SK-N-SH (cell line): ENCODE data around the gene GSTM3. TPM values are rescaled to one million over a fixed set of nuclear protein-coding genes. Genes with fewer than 3 reads are reported as not detected.

Experiments
- CTCF ChIA-PET: fragments of 300-600, 350-600 bp; formaldehyde crosslinking; extraction: SDS; loops from one replicate; lab custom pipeline; 2021; lab: Yijun Ruan, JAX
- POLR2A ChIA-PET: fragments of 350-600 bp; sonication (Branson Sonifier 250); formaldehyde crosslinking; extraction: SDS; loops from one replicate; lab custom pipeline; 2020; ENCODE audit warnings: antibody characterized with exemption, inconsistent platforms; lab: Yijun Ruan, JAX
- DNase-seq: peaks from one replicate; pipeline ENCODE4 v3.0.0; 2012
- H2AFZ ChIP-seq: fragments of 200-600 bp; sonication (generic); 2 replicates; pipeline ENCODE4 v1.8.1; 2016; ENCODE audit warnings: antibody characterized with exemption, mild to moderate bottlenecking, low read depth
- H3F3A ChIP-seq: fragments of 200-600 bp; sonication (generic); replicated peaks from 2 replicates; pipeline ENCODE3; 2016; ENCODE audit warnings: antibody characterized with exemption, mild to moderate bottlenecking; ENCODE audit not compliant: insufficient read depth
- H3K27ac ChIP-seq, 2 experiments: fragments of 200-500 bp in 1 of 2; fragments of 200-600 bp in 1 of 2; sonication (Bioruptor generic) in 1 of 2; sonication (generic), shearing (Covaris generic) in 1 of 2; 2 replicates each; pipeline versions ENCODE4 v1.5.1 to v1.6.1; 2014 to 2016; ENCODE audit warnings: low read depth in 2 of 2, inconsistent platforms in 1 of 2, low read length in 1 of 2, mild to moderate bottlenecking in 1 of 2, mixed read lengths in 1 of 2
- H3K27me3 ChIP-seq: fragments of 200-600 bp; sonication (generic), shearing (Covaris generic); 2 replicates; pipeline ENCODE4 v1.6.1; 2016; ENCODE audit warnings: mixed run types; ENCODE audit not compliant: insufficient read depth
- H3K36me3 ChIP-seq, 2 experiments: fragments of 200-500 bp in 1 of 2; fragments of 200-600 bp in 1 of 2; sonication (Bioruptor generic) in 1 of 2; sonication (generic) in 1 of 2; replicated peaks in 1 of 2; 2 replicates each; pipeline versions ENCODE3 to v1.5.1; 2014 to 2016; ENCODE audit warnings: low read length in 1 of 2, mild to moderate bottlenecking in 1 of 2; ENCODE audit not compliant: insufficient read depth in 2 of 2, control insufficient read depth in 1 of 2
- H3K4me1 ChIP-seq, 2 experiments: fragments of 200-500 bp in 1 of 2; fragments of 200-600 bp in 1 of 2; sonication (Bioruptor generic) in 1 of 2; sonication (generic), shearing (Covaris generic) in 1 of 2; 2 replicates each; pipeline versions ENCODE4 v1.5.1 to v1.6.1; 2014 to 2016; ENCODE audit warnings: low read depth in 1 of 2, low read length in 1 of 2, mixed run types in 1 of 2; ENCODE audit not compliant: insufficient read depth in 2 of 2, control insufficient read depth in 1 of 2
- H3K4me2 ChIP-seq: fragments of 200-600 bp; sonication (generic), shearing (Covaris generic); 2 replicates; pipeline ENCODE4 v1.6.1; 2017; ENCODE audit warnings: mixed run types
- H3K4me3 ChIP-seq, 2 experiments: fragments of 200-500 bp in 1 of 2; fragments of 200-600 bp in 1 of 2; sonication (Bioruptor generic) in 1 of 2; sonication (generic), shearing (Covaris generic) in 1 of 2; 2 replicates each; pipeline versions ENCODE4 v1.5.1 to v1.8.1; 2014 to 2016; ENCODE audit warnings: low read depth in 2 of 2, inconsistent platforms in 1 of 2, low read length in 1 of 2, mild to moderate bottlenecking in 1 of 2, mixed read lengths in 1 of 2, moderate library complexity in 1 of 2
- H3K79me2 ChIP-seq: fragments of 200-600 bp; sonication (generic); 2 replicates; pipeline ENCODE4 v1.8.1; 2017; ENCODE audit warnings: mild to moderate bottlenecking; ENCODE audit not compliant: insufficient read depth
- H3K9ac ChIP-seq: fragments of 200-600 bp; sonication (generic); 2 replicates; pipeline ENCODE4 v1.6.1; 2017; ENCODE audit warnings: mixed run types
- H3K9me2 ChIP-seq: fragments of 200-600 bp; sonication (generic); 2 replicates; pipeline ENCODE4 v1.6.1; 2017; ENCODE audit warnings: mixed run types
- H3K9me3 ChIP-seq: fragments of 200-600 bp; sonication (generic); 2 replicates; pipeline ENCODE4 v1.6.1; 2017; ENCODE audit warnings: mixed run types, mild to moderate bottlenecking, moderate library complexity
- H4K20me1 ChIP-seq: fragments of 200-600 bp; sonication (generic); 2 replicates; pipeline ENCODE4 v1.6.1; 2017; ENCODE audit warnings: mild to moderate bottlenecking, mixed run types; ENCODE audit not compliant: insufficient read depth
- CTCF ChIP-seq: fragments of 200-600 bp; sonication (generic); IDR thresholded peaks from 2 replicates; pipeline ENCODE4 v1.6.1; 2017; ENCODE audit warnings: antibody characterized with exemption, mild to moderate bottlenecking, moderate library complexity
- FOXM1 ChIP-seq: IDR thresholded peaks from 2 replicates; pipeline ENCODE4 v1.4.0; 2012; ENCODE audit warnings: low read depth, mild to moderate bottlenecking
- GATA2 ChIP-seq: sonication (generic); formaldehyde crosslinking; IDR thresholded peaks from 2 replicates; pipeline ENCODE4 v1.5.0; 2020; ENCODE audit warnings: mild to moderate bottlenecking, missing genetic modification reagents
- NFIC ChIP-seq: IDR thresholded peaks from 2 replicates; pipeline ENCODE4 v1.4.0; 2012; ENCODE audit warnings: borderline replicate concordance
- NRF1 ChIP-seq: IDR thresholded peaks from 2 replicates; pipeline ENCODE4 v1.6.1; 2012; ENCODE audit warnings: low read depth, mild to moderate bottlenecking, low read length
- RAD21 ChIP-seq: IDR thresholded peaks from 2 replicates; pipeline ENCODE4 v1.6.1; 2012; ENCODE audit warnings: mild to moderate bottlenecking, low read length
- SMC3 ChIP-seq: IDR thresholded peaks from 2 replicates; pipeline ENCODE4 v1.6.1; 2012; ENCODE audit warnings: low read depth, low read length, improper control_type of control experiment
- TAF1 ChIP-seq: IDR thresholded peaks from 2 replicates; pipeline ENCODE4 v1.6.1; 2012; ENCODE audit warnings: low read depth, mild to moderate bottlenecking, low read length, moderate library complexity, borderline replicate concordance
- YY1 ChIP-seq: IDR thresholded peaks from 2 replicates; pipeline ENCODE4 v1.4.0; 2012; ENCODE audit warnings: low read depth, mild to moderate bottlenecking
- WGBS: methylation state at CpG from one replicate; pipeline ENCODE4 v1.1.6; 2017; ENCODE audit warnings: low lambda C conversion rate; 5-methylcytosine and 5-hydroxymethylcytosine counted together
- polyA plus RNA-seq, 3 experiments: library from polyadenylated mRNA; depleted of rRNA; stranded (reverse); fragments of >200 nt; gene quantifications; 2 replicates each; pipeline ENCODE4 v1.2.3, GENCODE V29; 2012

The GSTM3 gene
- polyA plus RNA-seq, 1 of the 3 experiments (the other 2 are of a cell fraction), result 86.6 TPM

GRCh38 chr1:109777436-109777835, 36.6 kb upstream of the GSTM3 start:
- Histone ChIP-seq H3K4me3 (no peak overlapping the region), H3K9me3 (peaks cover 3% of the 10 kb centered on the region; the same call in 1 of the 2 replicates)
- POLR2A ChIA-PET, result interaction anchor here (0.8 to 2.3 kb wide), 4 partner anchors 8 to 235 kb away, joined by 3 to 12 read pairs (median 4); partner anchors contain the start of gene AHCYL1
- TF ChIP-seq NRF1 (no peak), TAF1 (no peak), FOXM1 (no peak), NFIC (no peak)
- TF ChIP-seq, all 33 proteins: peak for 0
- Histone ChIP-seq H2AFZ (peak overlapping the region; percentile 30; the same call in 1 of the 2 replicates), H3K27me3 (no peaks in the 10 kb centered on the region), H3K36me3 (peaks cover 0 to 3% of the 10 kb centered on the region in 2 experiments), H3F3A (no peaks in the 10 kb centered on the region), H4K20me1 (no peaks in the 10 kb centered on the region), H3K9ac (no peak overlapping the region), H3K79me2 (no peaks in the 10 kb centered on the region), H3K4me2 (no peak overlapping the region), H3K27ac (no peak overlapping the region), H3K4me1 (peaks cover 0 to 13% of the 10 kb centered on the region in 2 experiments; a peak in 1 of 4 replicates), H3K9me2 (no peaks in the 10 kb centered on the region)
- no peak for DNase-seq
- WGBS, result 91% methylated on average over 7 of the region's 7 CpGs
- CTCF ChIA-PET, result interaction anchor here (0.7 to 27.7 kb wide), 64 partner anchors 9 to 288 kb away, joined by 3 to 822 read pairs (median 4); partner anchors contain the start of genes AHCYL1, GNAI3, GPR61 and STRIP1

GRCh38 chr1:109776911-109777310, 36.1 kb upstream of the GSTM3 start:
- Histone ChIP-seq H3K36me3 (peaks cover 0 to 3% of the 10 kb centered on the region in 2 experiments), H2AFZ (peak overlapping the region; percentile 30; the same call in 1 of the 2 replicates), H3F3A (no peaks in the 10 kb centered on the region), H3K9me3 (peaks cover 3% of the 10 kb centered on the region; the same call in 1 of the 2 replicates), H3K9ac (no peak overlapping the region), H4K20me1 (no peaks in the 10 kb centered on the region), H3K27ac (no peak overlapping the region; a peak in 1 of 4 replicates), H3K79me2 (no peaks in the 10 kb centered on the region), H3K4me1 (peaks cover 0 to 13% of the 10 kb centered on the region in 2 experiments; a peak in 1 of 4 replicates), H3K27me3 (no peaks in the 10 kb centered on the region), H3K4me3 (no peak overlapping the region; a peak in 1 of 4 replicates), H3K4me2 (no peak overlapping the region), H3K9me2 (no peaks in the 10 kb centered on the region)
- TF ChIP-seq CTCF (peak; percentile 91), YY1 (no peak), SMC3 (peak; percentile 100), RAD21 (peak; percentile 100), GATA2 (no peak), TAF1 (no peak), NRF1 (0 out of 2 replicates have a peak, but pooled peaks have one; percentile 24)
- ChIA-PET CTCF (interaction anchor here (0.7 to 27.7 kb wide), 66 partner anchors 8 to 287 kb away, joined by 3 to 822 read pairs (median 4); partner anchors contain the start of genes AHCYL1, GPR61 and STRIP1), POLR2A (interaction anchor here (0.6 to 2.3 kb wide), 5 partner anchors 9 to 235 kb away, joined by 3 to 12 read pairs (median 4); partner anchors contain the start of genes AHCYL1 and GNAI3)
- WGBS, result 20% methylated on average over 2 of the region's 4 CpGs
- DNase-seq, result peak; percentile 90
